CD14-positive monocyte (primary cell): ENCODE measurements around the gene SLC38A1. TPM values are rescaled to one million over a fixed set of nuclear protein-coding genes. Genes with fewer than 3 reads are reported as not detected.

ENCODE experiments used
- DNase-seq, 3 donors: peaks; one replicate each; pipeline ENCODE4 v3.0.0-alpha.2; 2011 to 2022
- H2AFZ ChIP-seq: 2 replicates; pipeline ENCODE4 v1.6.0; 2012; ENCODE audit warnings: mild to moderate bottlenecking, low read depth, low read length, inconsistent platforms; ENCODE audit not compliant: insufficient read depth, poor library complexity, severe bottlenecking
- H3K27ac ChIP-seq, 2 donors: 1 replicate in 1 of 2; 2 replicates in 1 of 2; pipeline ENCODE4 v1.5.1; 2012 to 2013; ENCODE audit warnings: low read length in 2 of 2, control low read depth in 1 of 2, inconsistent platforms in 1 of 2, low read depth in 1 of 2, mild to moderate bottlenecking in 1 of 2
- H3K27me3 ChIP-seq, 2 donors: one replicate each; pipeline versions ENCODE4 v1.6.0 to v1.6.1; 2011 to 2013; ENCODE audit warnings: low read length in 2 of 2; ENCODE audit not compliant: control insufficient read depth in 2 of 2, insufficient read depth in 2 of 2
- H3K36me3 ChIP-seq, 2 donors: replicated peaks in 1 of 2; 1 replicate in 1 of 2; 2 replicates in 1 of 2; pipeline versions ENCODE4 v1.5.1 to v1.6.1; 2012 to 2013; ENCODE audit warnings: low read length in 2 of 2, control low read depth in 1 of 2, inconsistent platforms in 1 of 2, mild to moderate bottlenecking in 1 of 2; ENCODE audit not compliant: insufficient read depth in 2 of 2, control insufficient read depth in 1 of 2
- H3K4me1 ChIP-seq, 2 donors: 1 replicate in 1 of 2; 2 replicates in 1 of 2; pipeline versions ENCODE4 v1.5.1 to v1.6.1; 2012 to 2013; ENCODE audit warnings: low read length in 2 of 2, control low read depth in 1 of 2, inconsistent platforms in 1 of 2, mild to moderate bottlenecking in 1 of 2, moderate library complexity in 1 of 2; ENCODE audit not compliant: insufficient read depth in 2 of 2, control insufficient read depth in 1 of 2
- H3K4me2 ChIP-seq: replicated peaks from 2 replicates; pipeline ENCODE3; 2012; ENCODE audit warnings: low read length, moderate library complexity, mild to moderate bottlenecking; ENCODE audit not compliant: poor library complexity, severe bottlenecking; ENCODE audit errors: extremely low read depth
- H3K4me3 ChIP-seq, 3 experiments: fragments of 200-600 bp in 1 of 3; sonication (generic) in 1 of 3; replicated peaks in 1 of 3; 1 replicate in 2 of 3; 2 replicates in 1 of 3; pipeline ENCODE4 v1.5.1; 2011 to 2013; ENCODE audit warnings: low read length in 3 of 3, mild to moderate bottlenecking in 3 of 3, control low read depth in 2 of 3, low read depth in 2 of 3, inconsistent platforms in 1 of 3, moderate library complexity in 1 of 3
- H3K79me2 ChIP-seq: 2 replicates; pipeline ENCODE4 v1.6.0; 2012; ENCODE audit warnings: mild to moderate bottlenecking, control low read depth, inconsistent platforms, low read length, moderate library complexity; ENCODE audit not compliant: insufficient read depth
- H3K9ac ChIP-seq: 2 replicates; pipeline ENCODE4 v1.6.0; 2017; ENCODE audit warnings: low read length, mild to moderate bottlenecking; ENCODE audit not compliant: insufficient read depth, poor library complexity, severe bottlenecking
- H3K9me3 ChIP-seq, 2 donors: replicated peaks in 1 of 2; 1 replicate in 1 of 2; 2 replicates in 1 of 2; pipeline versions ENCODE4 v1.5.1 to v1.6.1; 2012 to 2013; ENCODE audit warnings: low read length in 2 of 2, control low read depth in 1 of 2; ENCODE audit not compliant: control insufficient read depth in 1 of 2, insufficient read depth in 1 of 2
- H4K20me1 ChIP-seq: 2 replicates; pipeline ENCODE4 v1.6.0; 2012; ENCODE audit warnings: mild to moderate bottlenecking, low read length, control low read depth, moderate library complexity; ENCODE audit not compliant: insufficient read depth
- H3K27ac Mint-ChIP-seq, 7 donors: one replicate each; pipeline ENCODE4 v1.8.0; 2020; ENCODE audit warnings: mild to moderate bottlenecking in 7 of 7, mixed read lengths in 7 of 7, moderate library complexity in 6 of 7, inconsistent platforms in 2 of 7
- H3K27me3 Mint-ChIP-seq, 3 donors: one replicate each; pipeline ENCODE4 v1.8.0; 2021 to 2022; ENCODE audit warnings: low read depth in 3 of 3, mild to moderate bottlenecking in 3 of 3, mixed read lengths in 3 of 3, moderate library complexity in 3 of 3, inconsistent platforms in 1 of 3
- H3K36me3 Mint-ChIP-seq, 2 donors: one replicate each; pipeline ENCODE4 v1.8.0; 2020; ENCODE audit warnings: mixed read lengths in 2 of 2, inconsistent platforms in 1 of 2, mild to moderate bottlenecking in 1 of 2
- H3K4me1 Mint-ChIP-seq: one replicate; pipeline ENCODE4 v1.8.0; 2020; ENCODE audit warnings: mild to moderate bottlenecking, mixed read lengths
- H3K4me3 Mint-ChIP-seq, 2 donors: one replicate each; pipeline ENCODE4 v1.8.0; 2020; ENCODE audit warnings: mild to moderate bottlenecking in 2 of 2, mixed read lengths in 2 of 2, moderate library complexity in 1 of 2
- H3K9me3 Mint-ChIP-seq, 7 donors: one replicate each; pipeline ENCODE4 v1.8.0; 2020 to 2022; ENCODE audit warnings: mixed read lengths in 7 of 7, mild to moderate bottlenecking in 6 of 7, moderate library complexity in 6 of 7, inconsistent platforms in 2 of 7
- CTCF ChIP-seq: fragments of 200-600 bp; IDR thresholded peaks from one replicate; pipeline ENCODE4 v1.8.0; 2022; ENCODE audit warnings: antibody characterized with exemption, mild to moderate bottlenecking
- WGBS: methylation state at CpG from one replicate; pipeline ENCODE4 v1.1.5; 2013; ENCODE audit warnings: missing lambda C conversion rate; ENCODE audit not compliant: insufficient coverage; 5-methylcytosine and 5-hydroxymethylcytosine counted together
- intact Hi-C, 2 donors: fragments of 100-400 bp; cut with micrococcal nuclease; formaldehyde crosslinking; loops; one replicate each; pipeline versions ENCODE4 v1.15.0 to v1.15.1; 2023
- polyA plus RNA-seq, 3 donors: library from polyadenylated mRNA; depleted of rRNA in 1 of 3; unstranded in 2 of 3; stranded (reverse) in 1 of 3; fragments of 300-500 nt in 2 of 3; fragments of >200 nt in 1 of 3; fragmentation: Illumina TruSeq in 2 of 3; gene quantifications; 1 replicate in 2 of 3; 2 replicates in 1 of 3; pipeline ENCODE4 v1.2.3, GENCODE V29; 2012 to 2021

Gene SLC38A1
- polyA plus RNA-seq, 3 donors = 0.92 to 1.9 (median 1.6) TPM

GRCh38 chr12:46264057-46264456, 4.8 kb downstream of the SLC38A1 start:
- intact Hi-C loops = no loop called here
- Histone ChIP-seq H3K4me1 (peaks cover 26 to 28% of the 10 kb centered on the region in 2 donors), H3K9ac (no peak overlapping the region), H3K27me3 (peaks cover 10 to 34% of the 10 kb centered on the region in 2 donors), H2AFZ (no peak overlapping the region), H3K4me2 (no peak overlapping the region), H3K9me3 (no peaks in the 10 kb centered on the region), H3K4me3 (no peak overlapping the region), H4K20me1 (no peaks in the 10 kb centered on the region), H3K36me3 (no peaks in the 10 kb centered on the region), H3K27ac (no peak overlapping the region), H3K79me2 (no peaks in the 10 kb centered on the region)
- no peak for DNase-seq
- Mint-ChIP-seq H3K9me3 (peaks cover 0 to 12% (median 4%) of the 10 kb centered on the region in 7 donors), H3K27me3 (no peaks in the 10 kb centered on the region), H3K27ac (no peak overlapping the region), H3K4me3 (no peak overlapping the region), H3K4me1 (no peaks in the 10 kb centered on the region), H3K36me3 (peaks cover 0 to 2% of the 10 kb centered on the region in 2 donors)
- no peak for TF ChIP-seq CTCF
- no CpG with 5 or more reads among the region's 1 CpG for WGBS

- peaks cover 0 to 2% of the 10 kb centered on the region in 2 donors for H3K36me3 Mint-ChIP-seq
- 100% methylated on average over 2 of the region's 6 CpGs for WGBS
- H3K4me1 ChIP-seq = peaks cover 21% of the 10 kb centered on the region in 2 donors
- no peaks in the 10 kb centered on the region for H3K36me3 ChIP-seq
- no peaks in the 10 kb centered on the region for H3K79me2 ChIP-seq
- no peaks in the 10 kb centered on the region for H3K4me1 Mint-ChIP-seq
- no peak overlapping the region for H2AFZ ChIP-seq
- H3K9me3 Mint-ChIP-seq = peaks cover 0 to 8% (median 3%) of the 10 kb centered on the region in 7 donors
- H3K27me3 Mint-ChIP-seq = no peaks in the 10 kb centered on the region
- H3K4me2 ChIP-seq = no peak overlapping the region
- no peak overlapping the region for H3K27ac Mint-ChIP-seq
- no peak overlapping the region for H3K27ac ChIP-seq
- H3K4me3 ChIP-seq = no peak overlapping the region
- no peak for TF ChIP-seq CTCF
- no peak for DNase-seq
- no peaks in the 10 kb centered on the region for H4K20me1 ChIP-seq
- peaks cover 10 to 29% of the 10 kb centered on the region in 2 donors for H3K27me3 ChIP-seq
- H3K9me3 ChIP-seq = no peaks in the 10 kb centered on the region
- H3K4me3 Mint-ChIP-seq = no peak overlapping the region
- no peak overlapping the region for H3K9ac ChIP-seq
- intact Hi-C loops = no loop called here
Observed at GRCh38 chr12:46263140-46264016, 5.5 kb downstream of the SLC38A1 start.
